ENCODE data around the gene LHX1. TPM values are rescaled to one million over a fixed set of nuclear protein-coding genes. Genes with fewer than 3 reads are reported as not detected.

The LHX1 gene
- total and polyA plus RNA-seq, 2 of the 8 experiments (the other 6 are each of a cell fraction or from before 2014, with no cell fraction given), result 0.26 to 0.93 TPM

DNA sequence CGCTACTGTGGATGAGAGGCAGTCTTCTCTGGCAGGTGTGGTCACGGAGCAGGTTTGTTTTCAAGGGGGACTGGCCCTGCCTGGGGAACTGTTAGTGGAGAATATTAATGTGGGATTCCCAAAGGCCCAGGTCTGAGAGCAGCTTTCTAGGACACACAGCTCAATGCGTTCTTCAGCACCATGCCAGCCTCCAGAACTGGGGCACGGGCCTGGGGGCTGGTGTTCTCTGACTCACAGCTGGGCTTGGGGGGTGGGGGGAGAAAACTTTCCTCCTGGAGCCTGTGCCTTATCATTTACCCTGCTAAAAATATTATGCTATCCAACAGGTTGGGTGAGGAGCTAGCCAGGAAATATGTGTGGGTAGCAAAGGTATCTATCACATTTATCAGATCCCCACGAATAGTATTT lies 13.5 kb upstream of the LHX1 start (continued):
- TF ChIP-seq SAP30 (IDR thresholded peaks at IDR 0.05; ENCODE audit: insufficient read depth, insufficient replicate concordance, low read length) (no peak), POLR2AphosphoS5 (IDR thresholded peaks at IDR 0.05; ENCODE audit: low read depth, low read length) (no peak), EP300 (IDR thresholded peaks at IDR 0.05; ENCODE audit: borderline replicate concordance in 1 of 2, low read depth in 2 of 2, low read length in 2 of 2) (no peak), EGR1 (IDR thresholded peaks at IDR 0.05; ENCODE audit: borderline replicate concordance, low read depth, low read length) (no peak), RAD21 (IDR thresholded peaks at IDR 0.05 in 1 of 2, conservative IDR thresholded peaks at IDR 0.05 in 1 of 2; ENCODE audit: low read depth in 2 of 2, low read length in 2 of 2) (no peak), RFX5 (IDR thresholded peaks at IDR 0.05; ENCODE audit: borderline replicate concordance, low read depth, low read length) (no peak), FOSL1 (IDR thresholded peaks at IDR 0.05; ENCODE audit: insufficient read depth, low read depth, low read length) (no peak), SIRT6 (IDR thresholded peaks at IDR 0.05; ENCODE audit: low read length) (no peak), SUZ12 (IDR thresholded peaks at IDR 0.05; ENCODE audit: low read length) (no peak), POLR2A (IDR thresholded peaks at IDR 0.05; ENCODE audit: control extremely low read depth in 1 of 2, low read depth in 2 of 2, low read length in 2 of 2) (no peak)

All from H1 (cell line).